K562 (cell line): ENCODE measurements around the gene BCL7C. TPM values are rescaled to one million over a fixed set of nuclear protein-coding genes. Genes with fewer than 3 reads are reported as not detected.

Source experiments
- ADNP ChIP-seq: fragments of 200-800 bp; sonication (Bioruptor generic); IDR thresholded peaks from 2 replicates; pipeline ENCODE4 v1.6.1; 2016; ENCODE audit warnings: missing genetic modification characterization, missing compliant biosample characterization
- ATF1 ChIP-seq, 2 experiments: fragments of 450-650 bp in 1 of 2; IDR thresholded peaks; 2 replicates each; pipeline ENCODE4 v1.6.1; 2016; ENCODE audit warnings: missing compliant biosample characterization in 1 of 2, missing genetic modification characterization in 1 of 2
- CUX1 ChIP-seq: fragments of 200-800 bp; sonication (Bioruptor generic); IDR thresholded peaks from 2 replicates; pipeline ENCODE4 v1.6.1; 2016; ENCODE audit warnings: missing genetic modification characterization, missing compliant biosample characterization
- E2F6 ChIP-seq, 2 experiments: IDR thresholded peaks; 2 replicates each; pipeline ENCODE4 v1.6.1; 2011; ENCODE audit warnings: borderline replicate concordance in 1 of 2, control low read depth in 1 of 2, low read depth in 1 of 2, low read length in 1 of 2, mild to moderate bottlenecking in 1 of 2, mixed read lengths in 1 of 2, moderate library complexity in 1 of 2; ENCODE audit not compliant: insufficient read depth in 1 of 2, insufficient read length in 1 of 2, poor library complexity in 1 of 2, severe bottlenecking in 1 of 2; ENCODE audit errors: extremely low read depth in 1 of 2
- L3MBTL2 ChIP-seq: fragments of 450-650 bp; IDR thresholded peaks from 2 replicates; pipeline ENCODE4 v1.6.1; 2016; ENCODE audit warnings: mild to moderate bottlenecking, moderate library complexity
- PHF20 ChIP-seq: fragments of 450-650 bp; IDR thresholded peaks from 2 replicates; pipeline ENCODE4 v1.6.1; 2018; ENCODE audit not compliant: partially characterized antibody
- SAFB ChIP-seq: fragments of 200-400 bp; formaldehyde crosslinking; IDR thresholded peaks from 2 replicates; pipeline ENCODE4 v1.6.1; 2017; ENCODE audit warnings: low read depth, low read length, borderline replicate concordance
- SMC3 ChIP-seq: conservative IDR thresholded peaks from 2 replicates; pipeline ENCODE4 v1.6.1; 2011; ENCODE audit warnings: low read depth, low read length, improper control_type of control experiment; ENCODE audit not compliant: insufficient read depth
- VEZF1 ChIP-seq: fragments of 200-800 bp; sonication (Bioruptor generic); IDR thresholded peaks from 2 replicates; pipeline ENCODE4 v1.6.1; 2017; ENCODE audit warnings: missing genetic modification characterization, missing compliant biosample characterization
- polyA plus RNA-seq, 8 experiments: library from polyadenylated mRNA; depleted of rRNA in 4 of 8; stranded (reverse) in 5 of 8; unstranded in 3 of 8; fragments of >200 nt; fragmentation: Nextera tagmentation in 2 of 8; fragmentation: Illumina TruSeq in 1 of 8; extraction: Ambion mirVana in 2 of 8; extraction: Trizol in 1 of 8; gene quantifications; 2 replicates each; pipeline versions ENCODE4 v1.2.1 to v1.2.3, GENCODE V29; 2011 to 2014; ENCODE audit warnings: inconsistent platforms in 1 of 8, missing spikeins in 1 of 8
- total RNA-seq, 7 experiments: library from RNA; depleted of rRNA in 6 of 7; stranded (reverse); fragments of >200 nt in 6 of 7; fragmentation: Illumina TruSeq in 2 of 7; extraction: Trizol in 2 of 7; gene quantifications; 2 replicates each; pipeline versions ENCODE4 v1.2.1 to v1.2.3, GENCODE V29; 2011 to 2021; ENCODE audit warnings: low replicate concordance in 1 of 7
- TF ChIP-seq, protein P1 (sequence below): sonication (generic); formaldehyde crosslinking; IDR thresholded peaks from 2 replicates; pipeline ENCODE4 v1.8.0; 2023; ENCODE audit warnings: mild to moderate bottlenecking, missing genetic modification reagents

The BCL7C gene
- total and polyA plus RNA-seq, 9 of the 15 experiments (the other 6 are each of a cell fraction or from before 2014, with no cell fraction given), result 1.7 to 85.8 (median 19.6) TPM

DNA sequence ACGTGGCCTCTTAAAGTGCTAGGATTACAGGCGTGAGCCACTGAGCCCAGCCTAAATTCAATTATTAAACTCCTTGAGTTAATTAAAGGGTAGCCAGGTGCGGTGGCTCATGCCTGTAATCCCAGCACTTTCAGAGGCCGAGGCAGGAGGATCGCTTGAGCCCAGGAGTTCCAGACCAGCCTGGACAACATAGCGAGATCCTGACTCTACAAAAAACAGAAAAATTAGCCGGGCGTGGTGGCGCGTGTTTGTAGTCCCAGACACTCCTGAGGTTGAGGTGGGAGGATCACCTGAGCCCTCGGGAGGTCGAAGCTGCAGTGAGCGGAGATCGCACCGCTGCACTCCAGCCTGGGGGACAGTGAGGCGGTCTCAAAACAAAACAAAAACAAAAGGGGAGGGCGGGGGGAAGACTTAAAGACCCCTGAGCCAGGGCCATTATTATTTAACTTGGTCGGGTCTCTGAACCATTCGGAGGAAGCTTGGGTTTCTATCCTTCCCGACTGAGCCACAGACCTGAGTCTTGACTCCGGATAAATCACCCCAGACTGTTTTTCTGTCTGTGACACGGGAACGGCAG is 19.5 kb downstream of the BCL7C start (continued):
- 0 out of 2 replicates have a peak, but pooled peaks have one; percentile 8 for TF ChIP-seq CUX1
- TF ChIP-seq VEZF1, result no peak
- TF ChIP-seq L3MBTL2, result peak; percentile 24
- no peak for TF ChIP-seq SMC3
- TF ChIP-seq E2F6 (IDR thresholded peaks at IDR 0.05; ENCODE audit: borderline replicate concordance in 1 of 2, extremely low read depth in 1 of 2, insufficient read depth in 1 of 2, insufficient read length in 1 of 2, low read depth in 1 of 2, low read length in 1 of 2, poor library complexity in 1 of 2, severe bottlenecking in 1 of 2), result peak in 1 of 2 experiments; percentile 81
- TF ChIP-seq, protein P1, sequence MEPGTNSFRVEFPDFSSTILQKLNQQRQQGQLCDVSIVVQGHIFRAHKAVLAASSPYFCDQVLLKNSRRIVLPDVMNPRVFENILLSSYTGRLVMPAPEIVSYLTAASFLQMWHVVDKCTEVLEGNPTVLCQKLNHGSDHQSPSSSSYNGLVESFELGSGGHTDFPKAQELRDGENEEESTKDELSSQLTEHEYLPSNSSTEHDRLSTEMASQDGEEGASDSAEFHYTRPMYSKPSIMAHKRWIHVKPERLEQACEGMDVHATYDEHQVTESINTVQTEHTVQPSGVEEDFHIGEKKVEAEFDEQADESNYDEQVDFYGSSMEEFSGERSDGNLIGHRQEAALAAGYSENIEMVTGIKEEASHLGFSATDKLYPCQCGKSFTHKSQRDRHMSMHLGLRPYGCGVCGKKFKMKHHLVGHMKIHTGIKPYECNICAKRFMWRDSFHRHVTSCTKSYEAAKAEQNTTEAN (CRISPR knock-in tag), result 0 out of 2 replicates have a peak, but pooled peaks have one; percentile 13
- TF ChIP-seq SAFB, result no peak
- no peak for TF ChIP-seq PHF20
- peak; percentile 16; the same call in 1 of the 2 replicates for TF ChIP-seq ADNP (tag)
- TF ChIP-seq ATF1 (CRISPR knock-in tag; IDR thresholded peaks at IDR 0.05), result no peak
- no peak for TF ChIP-seq ATF1 (tag; IDR thresholded peaks at IDR 0.05)
